HEK293 (cell line): ENCODE results near the gene P2RX2.

Source experiments
- CTCF ChIA-PET: fragments of 350-600 bp; formaldehyde crosslinking; extraction: SDS; loops from one replicate; lab custom pipeline; 2021; ENCODE audit warnings: antibody characterized with exemption; lab: Yijun Ruan, JAX
- POLR2A ChIA-PET: fragments of 300-600 bp; formaldehyde crosslinking; extraction: SDS; loops from one replicate; lab custom pipeline; 2020; ENCODE audit warnings: antibody characterized with exemption, inconsistent platforms; lab: Yijun Ruan, JAX
- H3K27ac ChIP-seq: fragments of 200-500 bp; sonication (Bioruptor generic); 2 replicates; pipeline ENCODE4 v1.5.1; 2014; ENCODE audit warnings: low read depth, low read length, control low read depth, inconsistent platforms; ENCODE audit errors: extremely low read depth
- H3K36me3 ChIP-seq, 2 experiments: fragments of 200-500 bp in 1 of 2; sonication (Bioruptor generic) in 1 of 2; 1 replicate in 1 of 2; 2 replicates in 1 of 2; pipeline ENCODE4 v1.5.1; 2014 to 2017; ENCODE audit warnings: inconsistent platforms in 2 of 2, low read length in 2 of 2; ENCODE audit not compliant: control insufficient read depth in 2 of 2, insufficient read depth in 1 of 2
- H3K4me1 ChIP-seq: fragments of 200-500 bp; sonication (Bioruptor generic); 2 replicates; pipeline ENCODE4 v1.5.1; 2014; ENCODE audit warnings: mild to moderate bottlenecking, low read length, inconsistent platforms; ENCODE audit not compliant: control insufficient read depth, insufficient read depth
- H3K4me3 ChIP-seq: 2 replicates; pipeline ENCODE4 v1.5.1; 2011; ENCODE audit warnings: low read depth, mild to moderate bottlenecking, control low read depth, low read length, moderate library complexity
- H3K9me3 ChIP-seq: fragments of 200-500 bp; sonication (Bioruptor generic); 2 replicates; pipeline ENCODE4 v1.5.1; 2014; ENCODE audit warnings: low read depth, low read length, inconsistent platforms; ENCODE audit not compliant: control insufficient read depth, insufficient read depth
- CTCF ChIP-seq: fragments of 450-650 bp; formaldehyde crosslinking; IDR thresholded peaks from 2 replicates; pipeline ENCODE4 v1.5.1; 2016; ENCODE audit warnings: missing biosample characterization, missing genetic modification characterization
- HIC1 ChIP-seq: fragments of 450-650 bp; formaldehyde crosslinking; IDR thresholded peaks from 2 replicates; pipeline ENCODE4 v1.5.1; 2016; ENCODE audit warnings: missing biosample characterization, missing genetic modification characterization
- KLF1 ChIP-seq: fragments of 450-650 bp; formaldehyde crosslinking; IDR thresholded peaks from 2 replicates; pipeline ENCODE4 v1.5.1; 2016; ENCODE audit warnings: missing biosample characterization, missing genetic modification characterization
- OSR2 ChIP-seq: fragments of 450-650 bp; formaldehyde crosslinking; IDR thresholded peaks from 2 replicates; pipeline ENCODE4 v1.5.1; 2016; ENCODE audit warnings: missing biosample characterization, missing genetic modification characterization
- ZBTB1 ChIP-seq: fragments of 450-650 bp; formaldehyde crosslinking; IDR thresholded peaks from 2 replicates; pipeline ENCODE4 v1.5.1; 2016; ENCODE audit warnings: missing biosample characterization, missing genetic modification characterization
- ZBTB7A ChIP-seq: fragments of 450-650 bp; formaldehyde crosslinking; IDR thresholded peaks from 2 replicates; pipeline ENCODE4 v1.5.1; 2016; ENCODE audit warnings: low read depth, missing biosample characterization, missing genetic modification characterization
- ZFP41 ChIP-seq: fragments of 450-650 bp; formaldehyde crosslinking; IDR thresholded peaks from 2 replicates; pipeline ENCODE4 v1.5.1; 2016; ENCODE audit warnings: missing biosample characterization, missing genetic modification characterization, borderline replicate concordance
- ZNF140 ChIP-seq: fragments of 450-650 bp; formaldehyde crosslinking; IDR thresholded peaks from 2 replicates; pipeline ENCODE4 v1.5.1; 2016; ENCODE audit warnings: missing biosample characterization, missing genetic modification characterization
- ZNF211 ChIP-seq: fragments of 450-650 bp; formaldehyde crosslinking; IDR thresholded peaks from 2 replicates; pipeline ENCODE4 v1.5.1; 2016; ENCODE audit warnings: low read depth, missing biosample characterization, missing genetic modification characterization
- ZNF24 ChIP-seq: fragments of 450-650 bp; formaldehyde crosslinking; IDR thresholded peaks from 2 replicates; pipeline ENCODE4 v1.5.1; 2016; ENCODE audit warnings: missing biosample characterization, missing genetic modification characterization
- ZNF302 ChIP-seq: fragments of 450-650 bp; formaldehyde crosslinking; IDR thresholded peaks from 2 replicates; pipeline ENCODE4 v1.5.1; 2016; ENCODE audit warnings: missing biosample characterization, missing genetic modification characterization, low read depth
- ZNF335 ChIP-seq: fragments of 450-650 bp; formaldehyde crosslinking; conservative IDR thresholded peaks from 2 replicates; pipeline ENCODE4 v1.5.1; 2016; ENCODE audit warnings: missing biosample characterization, missing genetic modification characterization
- ZNF341 ChIP-seq: fragments of 450-650 bp; formaldehyde crosslinking; IDR thresholded peaks from 2 replicates; pipeline ENCODE4; 2016; ENCODE audit warnings: low read depth, missing biosample characterization, missing genetic modification characterization
- ZNF449 ChIP-seq: fragments of 450-650 bp; formaldehyde crosslinking; IDR thresholded peaks from 2 replicates; pipeline ENCODE4 v1.5.1; 2017; ENCODE audit warnings: missing biosample characterization, mild to moderate bottlenecking, missing genetic modification characterization, moderate library complexity
- ZNF513 ChIP-seq: fragments of 450-650 bp; IDR thresholded peaks from 2 replicates; pipeline ENCODE4 v1.5.1; 2018; ENCODE audit warnings: missing biosample characterization, missing genetic modification characterization
- ZNF580 ChIP-seq: fragments of 450-650 bp; formaldehyde crosslinking; IDR thresholded peaks from 2 replicates; pipeline ENCODE4 v1.5.1; 2016; ENCODE audit warnings: missing biosample characterization, missing genetic modification characterization
- ZNF670 ChIP-seq: fragments of 450-650 bp; formaldehyde crosslinking; IDR thresholded peaks from 2 replicates; pipeline ENCODE4 v1.5.1; 2016; ENCODE audit warnings: missing biosample characterization, missing genetic modification characterization, low read depth
- ZNF747 ChIP-seq: fragments of 450-650 bp; formaldehyde crosslinking; IDR thresholded peaks from 2 replicates; pipeline ENCODE4 v1.5.1; 2016; ENCODE audit warnings: missing biosample characterization, missing genetic modification characterization

The P2RX2 gene

GRCh38 chr12:132618683-132619043 is at the start of gene P2RX2:
P2RX2 (plus strand) TSS chr12:132618776; CDS start chr12:132618817, 41 bp downstream.
- CTCF ChIA-PET, result interaction anchor here (1.2 to 6.4 kb wide), 2 partner anchors 20 to 204 kb away, joined by 3 to 68 read pairs; no protein-coding TSS in a partner anchor
- Histone ChIP-seq H3K36me3 (peaks cover 0 to 12% of the 10 kb centered on the region in 2 experiments; a peak in 1 of 3 replicates), H3K4me1 (no peaks in the 10 kb centered on the region), H3K4me3 (no peak within 1 kb of the TSS), H3K27ac (no peak within 1 kb of the TSS)
- TF ChIP-seq ZBTB1 (no peak), KLF1 (tag by site-specific recombination) (no peak), ZNF335 (no peak), ZNF211 (tag by site-specific recombination) (no peak), ZNF449 (tag by site-specific recombination) (no peak), ZNF302 (tag by site-specific recombination) (no peak), ZNF341 (tag by site-specific recombination) (no peak), ZNF670 (no peak), ZNF747 (no peak), ZNF24 (no peak), OSR2 (tag by site-specific recombination) (no peak), ZNF580 (tag by site-specific recombination) (no peak), ZNF513 (tag by site-specific recombination) (no peak), ZFP41 (tag by site-specific recombination) (no peak), ZBTB7A (no peak), CTCF (no peak), HIC1 (no peak)
- TF ChIP-seq, all 188 proteins: peak for 0
- POLR2A ChIA-PET, result interaction anchor here (1.4 kb wide), 1 partner anchor 10 kb away, joined by 5 read pairs; no protein-coding TSS in a partner anchor
- no peaks in the 10 kb centered on the region for H3K9me3 ChIP-seq

GRCh38 chr12:132568826-132569480 is 49.6 kb upstream of the P2RX2 start:
- CTCF ChIA-PET, result no interaction called here
- H3K27ac ChIP-seq, result no peak overlapping the region
- peaks cover 0 to 72% of the 10 kb centered on the region in 2 experiments; a peak in 2 of 3 replicates for H3K36me3 ChIP-seq
- H3K4me1 ChIP-seq, result no peaks in the 10 kb centered on the region
- POLR2A ChIA-PET, result no interaction called here
- no peak overlapping the region for H3K4me3 ChIP-seq
- no peak for TF ChIP-seq ZNF140 (tag by site-specific recombination)
- H3K9me3 ChIP-seq, result no peaks in the 10 kb centered on the region
